HCT116 (cell line): Measurements from ENCODE around the gene CCT8. TPM values are rescaled to one million over a fixed set of nuclear protein-coding genes. Genes with fewer than 3 reads are reported as not detected.

Experiments used
- ATAC-seq: fragments of 200-7000 bp; cut with Tn5 transposase; 2 replicates; pipeline ENCODE4 v1.9.1; 2020; ENCODE audit warnings: mild to moderate bottlenecking, moderate library complexity
- BruUV-seq: library from RNA; stranded (reverse); fragments of 400-500 nt; replicated peaks from 2 replicates; lab custom pipeline; 2021; lab: Mats Ljungman, UMichigan
- CTCF ChIA-PET: fragments of 300-600 bp; sonication (Branson Sonifier 250); formaldehyde crosslinking; loops from one replicate; lab custom pipeline; 2021; ENCODE audit warnings: antibody characterized with exemption; lab: Charles Lee
- POLR2A ChIA-PET: fragments of 300-600, 350-600 bp; sonication (Branson Sonifier 250); formaldehyde crosslinking; loops from one replicate; lab custom pipeline; 2021; ENCODE audit warnings: antibody characterized with exemption; lab: Charles Lee
- RAD21 ChIA-PET, 2 experiments: fragments of 300-600 bp; sonication (Branson Sonifier 250); formaldehyde crosslinking; loops; one replicate each; lab custom pipeline; 2023; ENCODE audit warnings: low total read pairs in 2 of 2; ENCODE audit not compliant: uncharacterized antibody in 2 of 2, unreplicated experiment in 2 of 2, low non-redundant PET in 1 of 2; lab: Charles Lee
- DNase-seq: peaks from one replicate; pipeline ENCODE4 v3.0.0-alpha.2; 2010; ENCODE audit warnings: low read depth, low spot score
- H2AFZ ChIP-seq: fragments of 200-600 bp; shearing (Covaris generic), sonication (generic); 2 replicates; pipeline ENCODE4 v1.6.1; 2017; ENCODE audit warnings: low read depth, mixed run types, mixed read lengths, antibody characterized with exemption, low read length; ENCODE audit not compliant: poor library complexity, severe bottlenecking
- H3K27ac ChIP-seq: 2 replicates; pipeline ENCODE4 v1.5.1; 2012; ENCODE audit warnings: low read depth, low read length
- H3K27me3 ChIP-seq: fragments of 200-600 bp; sonication (generic); 2 replicates; pipeline ENCODE4 v1.6.1; 2016; ENCODE audit warnings: mixed run types, low read length, mixed read lengths; ENCODE audit not compliant: insufficient read depth
- H3K36me3 ChIP-seq, 2 experiments: fragments of 200-500 bp in 1 of 2; fragments of 200-600 bp in 1 of 2; sonication (Bioruptor generic) in 1 of 2; sonication (generic) in 1 of 2; 2 replicates each; pipeline versions ENCODE4 v1.5.1 to v1.6.1; 2014 to 2016; ENCODE audit warnings: low read length in 2 of 2, inconsistent platforms in 1 of 2, mixed read lengths in 1 of 2, mixed run types in 1 of 2; ENCODE audit not compliant: insufficient read depth in 2 of 2, control insufficient read depth in 1 of 2
- H3K4me1 ChIP-seq, 2 experiments: fragments of 200-600 bp in 1 of 2; sonication (generic) in 1 of 2; 2 replicates each; pipeline versions ENCODE4 v1.5.1 to v1.6.1; 2012 to 2017; ENCODE audit warnings: low read length in 2 of 2, inconsistent platforms in 1 of 2, mild to moderate bottlenecking in 1 of 2, mixed read lengths in 1 of 2, mixed run types in 1 of 2, moderate library complexity in 1 of 2; ENCODE audit not compliant: insufficient read depth in 2 of 2, control insufficient read depth in 1 of 2
- H3K4me2 ChIP-seq: fragments of 200-600 bp; sonication (generic); 2 replicates; pipeline ENCODE4 v1.6.1; 2017; ENCODE audit warnings: mixed run types, low read length, mixed read lengths
- H3K4me3 ChIP-seq, 2 experiments: fragments of 200-600 bp in 1 of 2; sonication (generic) in 1 of 2; replicated peaks in 1 of 2; 2 replicates each; pipeline ENCODE4 v1.5.1; 2011 to 2016; ENCODE audit warnings: low read length in 2 of 2, control low read depth in 1 of 2, low read depth in 1 of 2, mild to moderate bottlenecking in 1 of 2, mixed read lengths in 1 of 2, mixed run types in 1 of 2
- H3K79me2 ChIP-seq: fragments of 200-600 bp; sonication (generic); 2 replicates; pipeline ENCODE4 v1.6.1; 2017; ENCODE audit warnings: mild to moderate bottlenecking, mixed run types, low read length, moderate library complexity, mixed read lengths; ENCODE audit not compliant: insufficient read depth
- H3K9ac ChIP-seq: fragments of 200-600 bp; sonication (generic); 2 replicates; pipeline ENCODE4 v1.6.1; 2016; ENCODE audit warnings: low read length, mixed read lengths
- H3K9me2 ChIP-seq: fragments of 200-600 bp; sonication (generic), shearing (Covaris generic); 2 replicates; pipeline ENCODE4 v1.6.1; 2017; ENCODE audit warnings: mixed run types, mild to moderate bottlenecking, moderate library complexity; ENCODE audit not compliant: insufficient read depth
- H3K9me3 ChIP-seq, 2 experiments: fragments of 200-500 bp in 1 of 2; fragments of 200-600 bp in 1 of 2; sonication (Bioruptor generic) in 1 of 2; sonication (generic) in 1 of 2; 2 replicates each; pipeline ENCODE4 v1.6.1; 2014 to 2017; ENCODE audit warnings: low read length in 2 of 2, mixed read lengths in 2 of 2, inconsistent platforms in 1 of 2, low read depth in 1 of 2, mild to moderate bottlenecking in 1 of 2, mixed run types in 1 of 2, moderate library complexity in 1 of 2; ENCODE audit not compliant: control insufficient read depth in 1 of 2, insufficient read depth in 1 of 2
- H4K20me1 ChIP-seq: fragments of 200-600 bp; sonication (generic), shearing (Covaris generic); 2 replicates; pipeline ENCODE4 v1.6.1; 2017; ENCODE audit warnings: mixed run types, mild to moderate bottlenecking, moderate library complexity; ENCODE audit not compliant: insufficient read depth
- EGR1 ChIP-seq: IDR thresholded peaks from 2 replicates; pipeline ENCODE4 v1.6.1; 2012; ENCODE audit warnings: low read depth
- FOSL1 ChIP-seq: IDR thresholded peaks from 2 replicates; pipeline ENCODE4 v1.6.1; 2012; ENCODE audit warnings: low read depth
- POLR2A ChIP-seq: IDR thresholded peaks from 2 replicates; pipeline ENCODE4 v1.7.0; 2011; ENCODE audit warnings: borderline replicate concordance; ENCODE audit not compliant: insufficient read depth, insufficient read length; ENCODE audit errors: extremely low read depth
- POLR2AphosphoS5 ChIP-seq: IDR thresholded peaks from 2 replicates; pipeline ENCODE4 v1.6.1; 2011; ENCODE audit warnings: mild to moderate bottlenecking, low read depth, low read length, moderate library complexity
- SP1 ChIP-seq: IDR thresholded peaks from 2 replicates; pipeline ENCODE4 v1.6.1; 2012; ENCODE audit warnings: low read depth
- SRF ChIP-seq: IDR thresholded peaks from 2 replicates; pipeline ENCODE4 v1.6.1; 2012; ENCODE audit warnings: low read depth
- YY1 ChIP-seq: IDR thresholded peaks from 2 replicates; pipeline ENCODE4 v1.6.1; 2011; ENCODE audit warnings: low read length, low read depth, moderate library complexity, mild to moderate bottlenecking; ENCODE audit not compliant: insufficient replicate concordance; ENCODE audit errors: extremely low read depth
- ZFX ChIP-seq: fragments of 450-650 bp; IDR thresholded peaks from 2 replicates; pipeline ENCODE4 v1.6.1; 2017
- intact Hi-C: fragments of 100-400 bp; cut with micrococcal nuclease; formaldehyde crosslinking; loops from 2 replicates; pipeline ENCODE4 v1.10.0; 2022
- total RNA-seq: library from RNA; stranded (reverse); gene quantifications from one replicate; pipeline ENCODE4 v1.2.1, GENCODE V29; 2021; ENCODE audit not compliant: unreplicated experiment
- TF ChIP-seq, protein P1 (sequence below), 3 experiments: fragments of 200-600 bp in 1 of 3; sonication (generic) in 1 of 3; IDR thresholded peaks in 2 of 3; conservative IDR thresholded peaks in 1 of 3; 2 replicates each; pipeline ENCODE4 v1.5.1; 2012 to 2017; ENCODE audit warnings: low read depth in 2 of 3, low read length in 2 of 3, antibody characterized with exemption in 1 of 3, borderline replicate concordance in 1 of 3, control low read depth in 1 of 3, mild to moderate bottlenecking in 1 of 3, mixed read lengths in 1 of 3, mixed run types in 1 of 3, moderate library complexity in 1 of 3; ENCODE audit not compliant: insufficient read depth in 1 of 3

The CCT8 gene
- total RNA-seq, 1 experiment from 2014 or later = 355 TPM

DNA sequence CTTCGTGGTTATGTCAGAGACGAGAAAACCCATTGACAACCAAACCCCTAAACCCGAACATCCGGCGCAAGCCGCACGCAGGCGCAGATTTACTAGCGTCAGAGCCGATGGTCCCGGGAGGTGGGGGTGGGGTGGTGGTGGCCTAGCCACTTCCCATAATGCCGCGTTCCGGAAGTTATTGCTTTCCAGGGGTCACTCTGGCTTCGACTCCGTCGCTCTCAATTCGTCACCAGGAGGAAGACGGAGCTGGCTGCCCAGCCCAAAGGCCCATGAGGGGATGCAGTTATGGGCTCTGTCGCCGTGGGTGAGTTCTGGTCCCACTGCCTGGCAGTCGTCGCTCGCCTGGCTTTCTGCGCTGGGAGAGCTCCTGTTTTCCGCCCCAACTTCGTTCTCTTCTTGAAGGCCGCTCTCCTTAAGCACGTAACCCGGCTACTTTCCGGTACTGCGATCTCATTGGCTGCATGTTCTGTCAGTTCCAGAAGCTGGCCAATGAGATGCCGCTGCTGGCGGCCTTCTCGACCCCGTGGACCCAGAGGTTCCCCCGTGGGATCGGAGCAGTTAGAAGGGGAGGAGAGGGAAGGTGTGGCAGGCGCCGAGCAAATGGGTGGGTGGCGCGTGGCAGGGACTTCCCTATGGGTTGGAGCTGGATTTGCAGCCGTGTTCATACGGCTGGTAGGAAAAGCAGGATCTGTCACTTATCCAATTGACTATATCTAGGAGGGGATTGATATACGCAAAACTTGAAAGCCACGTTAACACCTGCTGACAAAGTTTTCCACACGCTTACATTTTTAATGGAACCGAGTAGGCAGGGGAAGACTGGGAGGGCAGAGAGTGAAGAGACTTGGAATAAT is 48.7 kb downstream of the CCT8 start, which contains the start of gene USP16:
Gene USP16 (plus strand): TSS at position 195 of the 854 bp plus-strand sequence. CDS start 3,246 bp downstream, outside the sequence.
- ChIA-PET POLR2A (interaction anchor here (0.6 to 4.1 kb wide), 12 partner anchors 9 to 423 kb away, joined by 3 to 39 read pairs (median 5); partner anchors contain the start of genes CCT8 and LTN1), CTCF (no interaction called here)
- no peaks in the 10 kb centered on the region for H3K27me3 ChIP-seq

More for the DNA sequence above, 48.7 kb downstream of the CCT8 start, which contains the start of gene USP16:
- Histone ChIP-seq H3K9ac (peak within 1 kb of the TSS; percentile 82), H3K4me3 (peak within 1 kb of the TSS; percentile 66 to 67), H3K4me2 (peak within 1 kb of the TSS; percentile 84), H3K9me2 (no peaks in the 10 kb centered on the region), H4K20me1 (no peaks in the 10 kb centered on the region), H3K4me1 (peaks cover 5 to 36% of the 10 kb centered on the region in 2 experiments; a peak in 3 of 4 replicates), H2AFZ (no peak within 1 kb of the TSS), H3K27ac (peak within 1 kb of the TSS; percentile 78), H3K79me2 (peaks cover 50% of the 10 kb centered on the region), H3K9me3 (no peaks in the 10 kb centered on the region), H3K36me3 (no peaks in the 10 kb centered on the region; a peak in 2 of 4 replicates)
- intact Hi-C loops = loop anchor here (1.0 to 2.0 kb wide), 3 partner anchors 22 to 49 kb away; partner anchors contain the start of genes CCT8 and LTN1
- RAD21 ChIA-PET = interaction anchor here in 1 of 2 experiments (1.3 kb wide), 1 partner anchor 22 kb away, joined by 4 read pairs; no protein-coding TSS in a partner anchor
- peak; percentile 97 for ATAC-seq
- DNase-seq = peak; percentile 98
- no TSS peak for BruUV-seq
- TF ChIP-seq YY1 = peak; percentile 9
- peak; percentile 62 for TF ChIP-seq POLR2A
- no peak for TF ChIP-seq SP1
- peak; percentile 74 for TF ChIP-seq ZFX
- no peak for TF ChIP-seq SRF
- peak; percentile 67 for TF ChIP-seq POLR2AphosphoS5
- TF ChIP-seq, protein P1, sequence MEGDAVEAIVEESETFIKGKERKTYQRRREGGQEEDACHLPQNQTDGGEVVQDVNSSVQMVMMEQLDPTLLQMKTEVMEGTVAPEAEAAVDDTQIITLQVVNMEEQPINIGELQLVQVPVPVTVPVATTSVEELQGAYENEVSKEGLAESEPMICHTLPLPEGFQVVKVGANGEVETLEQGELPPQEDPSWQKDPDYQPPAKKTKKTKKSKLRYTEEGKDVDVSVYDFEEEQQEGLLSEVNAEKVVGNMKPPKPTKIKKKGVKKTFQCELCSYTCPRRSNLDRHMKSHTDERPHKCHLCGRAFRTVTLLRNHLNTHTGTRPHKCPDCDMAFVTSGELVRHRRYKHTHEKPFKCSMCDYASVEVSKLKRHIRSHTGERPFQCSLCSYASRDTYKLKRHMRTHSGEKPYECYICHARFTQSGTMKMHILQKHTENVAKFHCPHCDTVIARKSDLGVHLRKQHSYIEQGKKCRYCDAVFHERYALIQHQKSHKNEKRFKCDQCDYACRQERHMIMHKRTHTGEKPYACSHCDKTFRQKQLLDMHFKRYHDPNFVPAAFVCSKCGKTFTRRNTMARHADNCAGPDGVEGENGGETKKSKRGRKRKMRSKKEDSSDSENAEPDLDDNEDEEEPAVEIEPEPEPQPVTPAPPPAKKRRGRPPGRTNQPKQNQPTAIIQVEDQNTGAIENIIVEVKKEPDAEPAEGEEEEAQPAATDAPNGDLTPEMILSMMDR (IDR thresholded peaks at IDR 0.05 in 2 of 3, conservative IDR thresholded peaks at IDR 0.05 in 1 of 3; ENCODE audit: borderline replicate concordance in 1 of 3, insufficient read depth in 1 of 3, low read depth in 2 of 3, low read length in 2 of 3) = 0 out of 6 replicates have a peak, but pooled peaks of 1 of the 3 experiments have one; percentile 10
- TF ChIP-seq FOSL1 = no peak
- no peak for TF ChIP-seq EGR1
